Transverse colon (tissue), 4 donors: ENCODE measurements around the gene ARID3A.

ENCODE experiments used
- EP300 ChIP-seq: sonication (generic); formaldehyde crosslinking; IDR thresholded peaks from one replicate; pipeline ENCODE4 v1.6.1; 2017; ENCODE audit warnings: antibody characterized with exemption, low read depth
- POLR2A ChIP-seq: fragments of 450-650 bp; IDR thresholded peaks from one replicate; pipeline ENCODE4 v1.6.1; 2016; ENCODE audit warnings: antibody characterized with exemption, mild to moderate bottlenecking, moderate library complexity
- POLR2AphosphoS5 ChIP-seq, 3 donors: sonication (generic); formaldehyde crosslinking; IDR thresholded peaks; one replicate each; pipeline ENCODE4 v1.6.1; 2016; ENCODE audit warnings: antibody characterized with exemption in 3 of 3
- TF ChIP-seq, protein P1 (sequence below), 5 experiments: fragments of 200-600 bp in 3 of 5; fragments of 450-650 bp in 2 of 5; sonication (generic) in 3 of 5; IDR thresholded peaks; 1 replicate in 2 of 5; 2 replicates in 3 of 5; pipeline ENCODE4 v1.5.1; 2016 to 2017; ENCODE audit warnings: antibody characterized with exemption in 5 of 5, inconsistent platforms in 3 of 5, mild to moderate bottlenecking in 2 of 5, moderate library complexity in 1 of 5

DNA sequence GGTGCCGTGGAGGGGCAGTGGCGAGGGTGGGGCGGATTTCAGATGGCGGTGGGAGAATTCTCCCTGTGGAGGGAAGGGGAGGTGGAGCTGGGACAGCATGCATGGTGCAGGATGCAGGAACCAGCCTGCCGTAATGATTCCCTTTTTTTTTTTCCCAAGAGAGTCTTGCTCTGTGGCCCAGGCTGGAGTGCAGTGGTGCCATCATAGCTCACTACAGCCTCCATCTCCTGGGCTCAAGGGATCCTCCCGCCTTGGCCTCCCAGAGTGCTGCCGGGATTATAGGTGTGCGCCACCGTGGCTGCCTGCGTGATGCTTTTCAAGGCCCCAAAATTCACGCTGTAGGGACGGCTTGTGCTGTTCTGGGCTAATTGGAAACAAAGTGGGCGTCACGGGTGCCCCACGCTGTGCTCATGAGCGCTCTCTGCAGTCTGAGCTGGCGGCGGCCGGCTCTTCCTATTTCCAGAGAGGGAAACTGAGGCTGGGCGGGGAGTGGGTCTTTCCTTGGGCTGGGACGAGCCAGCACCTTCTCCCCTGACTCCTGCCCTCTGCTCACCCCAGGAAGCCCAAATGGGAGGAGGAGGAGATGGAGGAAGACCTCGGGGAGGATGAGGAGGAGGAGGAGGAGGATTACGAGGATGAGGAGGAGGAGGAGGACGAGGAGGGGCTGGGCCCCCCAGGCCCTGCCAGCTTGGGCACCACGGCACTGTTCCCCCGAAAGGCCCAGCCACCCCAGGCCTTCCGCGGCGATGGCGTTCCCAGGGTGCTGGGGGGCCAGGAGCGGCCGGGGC lies 6.2 kb downstream of the ARID3A start:
- TF ChIP-seq, protein P1, sequence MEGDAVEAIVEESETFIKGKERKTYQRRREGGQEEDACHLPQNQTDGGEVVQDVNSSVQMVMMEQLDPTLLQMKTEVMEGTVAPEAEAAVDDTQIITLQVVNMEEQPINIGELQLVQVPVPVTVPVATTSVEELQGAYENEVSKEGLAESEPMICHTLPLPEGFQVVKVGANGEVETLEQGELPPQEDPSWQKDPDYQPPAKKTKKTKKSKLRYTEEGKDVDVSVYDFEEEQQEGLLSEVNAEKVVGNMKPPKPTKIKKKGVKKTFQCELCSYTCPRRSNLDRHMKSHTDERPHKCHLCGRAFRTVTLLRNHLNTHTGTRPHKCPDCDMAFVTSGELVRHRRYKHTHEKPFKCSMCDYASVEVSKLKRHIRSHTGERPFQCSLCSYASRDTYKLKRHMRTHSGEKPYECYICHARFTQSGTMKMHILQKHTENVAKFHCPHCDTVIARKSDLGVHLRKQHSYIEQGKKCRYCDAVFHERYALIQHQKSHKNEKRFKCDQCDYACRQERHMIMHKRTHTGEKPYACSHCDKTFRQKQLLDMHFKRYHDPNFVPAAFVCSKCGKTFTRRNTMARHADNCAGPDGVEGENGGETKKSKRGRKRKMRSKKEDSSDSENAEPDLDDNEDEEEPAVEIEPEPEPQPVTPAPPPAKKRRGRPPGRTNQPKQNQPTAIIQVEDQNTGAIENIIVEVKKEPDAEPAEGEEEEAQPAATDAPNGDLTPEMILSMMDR (IDR thresholded peaks at IDR 0.05): no peak
- TF ChIP-seq POLR2AphosphoS5 (IDR thresholded peaks at IDR 0.05) (no peak), POLR2A (no peak), EP300 (no peak)
